H1 (cell line): ENCODE measurements around the gene ADGRA3. TPM values are rescaled to one million over a fixed set of nuclear protein-coding genes. Genes with fewer than 3 reads are reported as not detected.

ENCODE experiments used
- CTCF ChIA-PET: fragments of 300-600 bp; sonication (Branson Sonifier 250); formaldehyde crosslinking; loops from one replicate; lab custom pipeline; 2021; ENCODE audit not compliant: partially characterized antibody; lab: Charles Lee
- POLR2A ChIA-PET: fragments of 300-600 bp; sonication (Branson Sonifier 250); formaldehyde crosslinking; loops from one replicate; lab custom pipeline; 2021; ENCODE audit warnings: inconsistent platforms; ENCODE audit not compliant: partially characterized antibody; lab: Charles Lee
- DNase-seq, 2 experiments: peaks; one replicate each; pipeline versions ENCODE4 v3.0.0 to v3.0.0-alpha.2; 2010 to 2022; ENCODE audit warnings: low spot score in 2 of 2, low read depth in 1 of 2, mixed read lengths in 1 of 2
- FAIRE-seq: peaks from 2 replicates; lab custom pipeline; 2011; peaks lifted over from hg19 to GRCh38; lab: Jason Lieb, UNC
- H2AFZ ChIP-seq: 2 replicates; pipeline ENCODE4 v1.8.1; 2012; ENCODE audit warnings: low read length, inconsistent platforms
- H2AK5ac ChIP-seq: 2 replicates; pipeline ENCODE4 v1.6.1; 2013; ENCODE audit warnings: low read depth, low read length
- H2BK120ac ChIP-seq: replicated peaks from 2 replicates; pipeline ENCODE3; 2013; ENCODE audit warnings: low read depth, low read length, inconsistent platforms
- H2BK12ac ChIP-seq: 2 replicates; pipeline ENCODE4 v1.6.1; 2013; ENCODE audit warnings: low read depth, low read length
- H2BK15ac ChIP-seq: 2 replicates; pipeline ENCODE4 v1.6.1; 2013; ENCODE audit warnings: low read length
- H2BK20ac ChIP-seq: 2 replicates; pipeline ENCODE4 v1.6.1; 2013; ENCODE audit warnings: low read length
- H2BK5ac ChIP-seq: 2 replicates; pipeline ENCODE4 v1.6.1; 2013; ENCODE audit warnings: low read depth, low read length
- H3K14ac ChIP-seq: 2 replicates; pipeline ENCODE4 v1.6.1; 2013; ENCODE audit warnings: inconsistent platforms; ENCODE audit not compliant: insufficient read length
- H3K18ac ChIP-seq: 2 replicates; pipeline ENCODE4 v1.6.1; 2013; ENCODE audit warnings: low read length; ENCODE audit errors: extremely low read depth
- H3K23ac ChIP-seq: 2 replicates; pipeline ENCODE4 v1.6.1; 2013; ENCODE audit warnings: inconsistent platforms; ENCODE audit not compliant: insufficient read length
- H3K23me2 ChIP-seq: 2 replicates; pipeline ENCODE4 v1.6.1; 2013; ENCODE audit warnings: low read depth, low read length
- H3K27ac ChIP-seq: 2 replicates; pipeline ENCODE4 v1.6.1; 2011; ENCODE audit warnings: low read depth, low read length, inconsistent platforms
- H3K27me3 ChIP-seq, 4 experiments: replicated peaks in 1 of 4; 1 replicate in 1 of 4; 2 replicates in 3 of 4; pipeline versions ENCODE4 v1.6.1 to v1.8.1; 2011 to 2013; ENCODE audit warnings: low read length in 3 of 4, mild to moderate bottlenecking in 3 of 4, inconsistent platforms in 2 of 4, mixed read lengths in 2 of 4, moderate library complexity in 1 of 4; ENCODE audit not compliant: control insufficient read depth in 3 of 4, insufficient read depth in 3 of 4; ENCODE audit errors: extremely low read depth in 1 of 4
- H3K36me3 ChIP-seq, 4 experiments: 2 replicates each; pipeline versions ENCODE4 v1.6.1 to v1.8.1; 2011 to 2013; ENCODE audit warnings: mild to moderate bottlenecking in 4 of 4, low read length in 3 of 4, moderate library complexity in 2 of 4, control low read depth in 1 of 4, inconsistent platforms in 1 of 4; ENCODE audit not compliant: insufficient read depth in 4 of 4, control insufficient read depth in 2 of 4
- H3K4ac ChIP-seq: replicated peaks from 2 replicates; pipeline ENCODE3; 2013; ENCODE audit warnings: low read length, low read depth, mixed read lengths, inconsistent platforms; ENCODE audit not compliant: insufficient read length
- H3K4me1 ChIP-seq, 4 experiments: replicated peaks in 1 of 4; 1 replicate in 1 of 4; 2 replicates in 3 of 4; pipeline versions ENCODE4 v1.6.1 to v1.8.1; 2011 to 2013; ENCODE audit warnings: low read length in 3 of 4, inconsistent platforms in 2 of 4, mixed read lengths in 1 of 4; ENCODE audit not compliant: insufficient read depth in 4 of 4, control insufficient read depth in 3 of 4
- H3K4me2 ChIP-seq, 2 experiments: 2 replicates each; pipeline versions ENCODE4 v1.6.1 to v1.8.1; 2011 to 2013; ENCODE audit warnings: low read depth in 2 of 2, low read length in 2 of 2, control low read depth in 1 of 2, inconsistent platforms in 1 of 2, mild to moderate bottlenecking in 1 of 2; ENCODE audit not compliant: insufficient read depth in 1 of 2
- H3K4me3 ChIP-seq, 4 experiments: fragments of 200-600, 300-600 bp in 1 of 4; sonication (generic), shearing (Covaris generic), sonication (Bioruptor Twin) in 1 of 4; 2 replicates each; pipeline versions ENCODE4 v1.5.1 to v1.8.1; 2011 to 2016; ENCODE audit warnings: low read length in 4 of 4, low read depth in 3 of 4, control low read depth in 2 of 4, inconsistent platforms in 2 of 4, mild to moderate bottlenecking in 2 of 4, mixed read lengths in 1 of 4, moderate library complexity in 1 of 4; ENCODE audit not compliant: insufficient read depth in 2 of 4; ENCODE audit errors: extremely low read depth in 1 of 4
- H3K56ac ChIP-seq: replicated peaks from 2 replicates; pipeline ENCODE3; 2013; ENCODE audit warnings: low read depth, mild to moderate bottlenecking, mixed read lengths, low read length, inconsistent platforms; ENCODE audit not compliant: insufficient read length
- H3K79me1 ChIP-seq: 2 replicates; pipeline ENCODE4 v1.6.1; 2013; ENCODE audit warnings: low read depth, low read length, control low read depth
- H3K79me2 ChIP-seq, 2 experiments: 2 replicates each; pipeline versions ENCODE4 v1.6.1 to v1.8.1; 2012 to 2013; ENCODE audit warnings: low read length in 2 of 2, mild to moderate bottlenecking in 2 of 2, inconsistent platforms in 1 of 2; ENCODE audit not compliant: insufficient read depth in 2 of 2, control insufficient read depth in 1 of 2
- H3K9ac ChIP-seq, 4 experiments: replicated peaks in 1 of 4; 1 replicate in 1 of 4; 2 replicates in 3 of 4; pipeline versions ENCODE4 v1.6.1 to v1.8.1; 2011 to 2013; ENCODE audit warnings: low read depth in 3 of 4, low read length in 3 of 4, control low read depth in 2 of 4, mild to moderate bottlenecking in 2 of 4, moderate library complexity in 2 of 4, inconsistent platforms in 1 of 4; ENCODE audit errors: extremely low read depth in 1 of 4
- H3K9me3 ChIP-seq, 2 experiments: 2 replicates each; pipeline versions ENCODE4 v1.6.1 to v1.8.1; 2012 to 2013; ENCODE audit warnings: mild to moderate bottlenecking in 2 of 2, moderate library complexity in 2 of 2, control low read depth in 1 of 2, inconsistent platforms in 1 of 2, low read depth in 1 of 2, low read length in 1 of 2, mixed read lengths in 1 of 2; ENCODE audit not compliant: insufficient read depth in 2 of 2
- H4K20me1 ChIP-seq, 2 experiments: replicated peaks in 1 of 2; 2 replicates each; pipeline versions ENCODE3 to v1.8.1; 2011 to 2013; ENCODE audit warnings: inconsistent platforms in 2 of 2, low read length in 2 of 2, mild to moderate bottlenecking in 1 of 2; ENCODE audit not compliant: insufficient read depth in 2 of 2, control insufficient read depth in 1 of 2
- H4K5ac ChIP-seq: 2 replicates; pipeline ENCODE4 v1.6.1; 2013; ENCODE audit warnings: low read length, low read depth, mixed read lengths, inconsistent platforms; ENCODE audit not compliant: insufficient read length
- H4K8ac ChIP-seq: 2 replicates; pipeline ENCODE4 v1.8.0; 2013; ENCODE audit warnings: mild to moderate bottlenecking, moderate library complexity, low read length, inconsistent platforms; ENCODE audit not compliant: insufficient read depth; ENCODE audit errors: extremely low read depth
- H4K91ac ChIP-seq: replicated peaks from 2 replicates; pipeline ENCODE3; 2013; ENCODE audit warnings: low read length, mixed read lengths, inconsistent platforms; ENCODE audit not compliant: insufficient read length
- CBX5 ChIP-seq: fragments of 300-800, 300-1000 bp; sonication (generic); IDR thresholded peaks from 2 replicates; pipeline ENCODE4 v1.7.1; 2016; ENCODE audit warnings: antibody characterized with exemption, low read length, low read depth
- CBX8 ChIP-seq: fragments of 300-800, 300-1000 bp; sonication (generic); IDR thresholded peaks from 2 replicates; pipeline ENCODE4 v1.7.1; 2016; ENCODE audit warnings: low read depth, low read length, borderline replicate concordance
- CHD1 ChIP-seq: IDR thresholded peaks from 2 replicates; pipeline ENCODE4 v1.6.1; 2012; ENCODE audit warnings: low read depth, low read length, improper control_type of control experiment
- CTBP2 ChIP-seq: IDR thresholded peaks from 2 replicates; pipeline ENCODE4 v1.7.0; 2011; ENCODE audit warnings: borderline replicate concordance, mild to moderate bottlenecking, moderate library complexity, mixed read lengths, low read length; ENCODE audit not compliant: insufficient read depth, insufficient read length
- KDM1A ChIP-seq: fragments of 200-600, 300-600 bp; sonication (generic); IDR thresholded peaks from 2 replicates; pipeline ENCODE4 v1.7.1; 2016; ENCODE audit warnings: mild to moderate bottlenecking, low read length, borderline replicate concordance
- SAP30 ChIP-seq: fragments of 300-600 bp; sonication (generic); IDR thresholded peaks from 2 replicates; pipeline ENCODE4 v1.7.1; 2012; ENCODE audit warnings: low read length, moderate library complexity, mild to moderate bottlenecking, inconsistent platforms; ENCODE audit not compliant: insufficient read depth, insufficient replicate concordance
- SIRT6 ChIP-seq: IDR thresholded peaks from one replicate; pipeline ENCODE4 v1.7.1; 2012; ENCODE audit warnings: low read length, inconsistent platforms
- SIX5 ChIP-seq: IDR thresholded peaks from 2 replicates; pipeline ENCODE4 v1.6.1; 2011; ENCODE audit warnings: mild to moderate bottlenecking, low read depth, low read length
- SP4 ChIP-seq: IDR thresholded peaks from 2 replicates; pipeline ENCODE4 v1.6.1; 2012; ENCODE audit warnings: low read length, inconsistent platforms
- TCF12 ChIP-seq: IDR thresholded peaks from 2 replicates; pipeline ENCODE4 v1.6.1; 2011; ENCODE audit warnings: low read depth, mild to moderate bottlenecking, low read length
- WGBS, 2 experiments: shearing (Covaris generic) in 1 of 2; methylation state at CpG; one replicate each; pipeline versions ENCODE4 v1.1.6 to v1.1.7; 2013 to 2015; ENCODE audit warnings: low lambda C conversion rate in 2 of 2, mixed read lengths in 2 of 2, inconsistent platforms in 1 of 2, low coverage in 1 of 2, missing lambda C conversion rate in 1 of 2; ENCODE audit not compliant: insufficient replicate concordance in 2 of 2, insufficient coverage in 1 of 2, insufficient read length in 1 of 2; ENCODE audit errors: extremely low coverage in 1 of 2, missing lambda C conversion rate in 1 of 2; 5-methylcytosine and 5-hydroxymethylcytosine counted together
- polyA plus RNA-seq, 7 experiments: library from polyadenylated mRNA; depleted of rRNA in 3 of 7; stranded (reverse) in 5 of 7; unstranded in 2 of 7; fragments of >200 nt in 5 of 7; fragments of 200-250 nt in 2 of 7; gene quantifications; 1 replicate in 5 of 7; 2 replicates in 1 of 7; 4 replicates in 1 of 7; pipeline versions ENCODE4 v1.2.1 to v1.2.3, GENCODE V29; 2011 to 2013; ENCODE audit warnings: missing spikeins in 2 of 7, mixed read lengths in 2 of 7
- total RNA-seq: library from RNA; stranded (reverse); fragmentation: NEBNext Ultra II Directional; extraction: Animal tissue kit (Norgen Biotek cat#: 25700); gene quantifications from 2 replicates; pipeline ENCODE4 v1.2.1, GENCODE V29; 2021
- TF ChIP-seq, protein P1 (sequence below): IDR thresholded peaks from 2 replicates; pipeline ENCODE4 v1.6.1; 2011; ENCODE audit warnings: low read length, improper control_type of control experiment

Gene ADGRA3
- total and polyA plus RNA-seq, 2 of the 8 experiments (the other 6 are each of a cell fraction or from before 2014, with no cell fraction given): 31.5 to 63.0 TPM

DNA sequence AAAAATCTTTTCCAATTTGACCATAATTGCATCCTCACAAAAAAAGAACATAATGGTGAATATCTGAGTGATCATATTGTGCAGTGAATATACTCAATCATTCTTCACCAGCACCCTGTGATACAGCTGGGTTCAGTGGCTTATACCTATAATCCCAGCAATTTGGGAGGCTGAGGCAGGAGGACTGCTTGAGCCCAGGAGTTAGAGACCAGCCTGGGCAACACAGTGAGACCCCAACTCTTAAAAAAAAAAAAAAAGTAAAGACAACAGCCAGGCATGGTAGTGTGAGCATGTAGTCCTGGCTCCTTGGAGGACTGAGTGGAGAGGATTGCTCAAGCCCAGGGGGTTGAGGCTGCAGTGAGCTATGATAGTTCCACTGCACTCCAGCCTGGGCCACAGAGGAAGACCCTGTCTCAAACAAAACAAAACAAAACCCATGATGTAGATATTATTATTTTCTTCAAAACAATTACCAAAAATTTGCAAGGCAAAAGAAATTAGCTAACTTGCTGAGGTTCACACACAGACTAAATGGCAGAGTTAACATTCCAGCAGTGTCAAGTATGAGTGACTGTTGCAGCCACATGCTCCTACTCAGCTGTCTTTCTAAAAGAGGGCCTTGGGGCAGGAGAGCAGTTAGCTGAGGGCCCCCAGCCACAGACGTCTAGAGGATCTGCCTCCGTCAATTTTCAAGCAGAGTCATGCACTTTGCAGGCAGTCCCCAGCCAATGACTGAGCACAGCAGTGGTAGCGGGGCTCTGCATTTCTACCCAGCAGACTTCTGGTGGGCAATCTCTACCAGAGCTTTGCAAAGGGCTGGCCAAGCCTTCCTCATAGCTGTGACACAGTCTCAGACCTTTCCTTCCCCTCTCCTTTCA is 33.4 kb downstream of the ADGRA3 start:
- no peak overlapping the region for H3K27ac ChIP-seq
- WGBS, 2 experiments: 59% methylated on average over 3 of the region's 3 CpGs; no CpG with 5 or more reads in 1 of the 2 experiments
- no peak for TF ChIP-seq TCF12
- TF ChIP-seq, protein P1, sequence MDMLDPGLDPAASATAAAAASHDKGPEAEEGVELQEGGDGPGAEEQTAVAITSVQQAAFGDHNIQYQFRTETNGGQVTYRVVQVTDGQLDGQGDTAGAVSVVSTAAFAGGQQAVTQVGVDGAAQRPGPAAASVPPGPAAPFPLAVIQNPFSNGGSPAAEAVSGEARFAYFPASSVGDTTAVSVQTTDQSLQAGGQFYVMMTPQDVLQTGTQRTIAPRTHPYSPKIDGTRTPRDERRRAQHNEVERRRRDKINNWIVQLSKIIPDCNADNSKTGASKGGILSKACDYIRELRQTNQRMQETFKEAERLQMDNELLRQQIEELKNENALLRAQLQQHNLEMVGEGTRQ: no peak
- TF ChIP-seq KDM1A: no peak
- TF ChIP-seq CHD1: no peak
- no peak for TF ChIP-seq CBX5
- TF ChIP-seq CBX8: no peak
- TF ChIP-seq SAP30: no peak
- TF ChIP-seq SIX5: no peak
- TF ChIP-seq SIRT6: no peak
- no peak for TF ChIP-seq CTBP2
- no peak for TF ChIP-seq SP4

More for the DNA sequence above, 33.4 kb downstream of the ADGRA3 start:
- no peak overlapping the region for H4K91ac ChIP-seq
- DNase-seq (no peak), FAIRE-seq (no peak)
- H4K8ac ChIP-seq: no peak overlapping the region
- H4K5ac ChIP-seq: no peak overlapping the region
- H3K23me2 ChIP-seq: no peaks in the 10 kb centered on the region
- no peaks in the 10 kb centered on the region for H3K9me3 ChIP-seq
- peaks cover 6 to 97% of the 10 kb centered on the region in 2 experiments; a peak in 3 of 4 replicates for H3K79me2 ChIP-seq
- peaks cover 3% of the 10 kb centered on the region for H3K79me1 ChIP-seq
- H3K4ac ChIP-seq: no peak overlapping the region
- no peak overlapping the region for H3K9ac ChIP-seq
- H2BK12ac ChIP-seq: no peak overlapping the region
- H2BK20ac ChIP-seq: no peak overlapping the region
- no peak overlapping the region for H2BK15ac ChIP-seq
- peaks cover 0 to 7% (median 4%) of the 10 kb centered on the region in 4 experiments; a peak in 4 of 7 replicates for H3K4me1 ChIP-seq
- no peak overlapping the region for H2BK5ac ChIP-seq
- no peak overlapping the region for H3K4me3 ChIP-seq
- ChIA-PET POLR2A (interaction anchor here (0.8 to 1.3 kb wide), 3 partner anchors 11 to 34 kb away, joined by 3 to 4 read pairs (median 3); partner anchors contain the start of gene ADGRA3), CTCF (interaction anchor here (0.7 to 1.3 kb wide), 4 partner anchors 9 to 387 kb away, joined by 3 read pairs; no protein-coding TSS in a partner anchor)
- H3K27me3 ChIP-seq: no peaks in the 10 kb centered on the region
- no peak overlapping the region for H3K23ac ChIP-seq
- no peak overlapping the region for H2AK5ac ChIP-seq
- H2AFZ ChIP-seq: no peak overlapping the region
- no peak overlapping the region for H3K4me2 ChIP-seq
- H2BK120ac ChIP-seq: no peak overlapping the region
- no peaks in the 10 kb centered on the region for H3K36me3 ChIP-seq
- peaks cover 6 to 9% of the 10 kb centered on the region in 2 experiments for H4K20me1 ChIP-seq
- no peak overlapping the region for H3K18ac ChIP-seq
- no peak overlapping the region for H3K56ac ChIP-seq
- H3K14ac ChIP-seq: no peak overlapping the region
